SW 1271 (cell line): ENCODE results near the gene BLCAP.
A peak's percentile ranks its signal among the peaks of the same experiment; 100 is the strongest.

Experiments used
- DNase-seq, 2 experiments: peaks; one replicate each; lab custom pipeline; 2025; lab: John Stamatoyannopoulos, UW

The BLCAP gene

DNA sequence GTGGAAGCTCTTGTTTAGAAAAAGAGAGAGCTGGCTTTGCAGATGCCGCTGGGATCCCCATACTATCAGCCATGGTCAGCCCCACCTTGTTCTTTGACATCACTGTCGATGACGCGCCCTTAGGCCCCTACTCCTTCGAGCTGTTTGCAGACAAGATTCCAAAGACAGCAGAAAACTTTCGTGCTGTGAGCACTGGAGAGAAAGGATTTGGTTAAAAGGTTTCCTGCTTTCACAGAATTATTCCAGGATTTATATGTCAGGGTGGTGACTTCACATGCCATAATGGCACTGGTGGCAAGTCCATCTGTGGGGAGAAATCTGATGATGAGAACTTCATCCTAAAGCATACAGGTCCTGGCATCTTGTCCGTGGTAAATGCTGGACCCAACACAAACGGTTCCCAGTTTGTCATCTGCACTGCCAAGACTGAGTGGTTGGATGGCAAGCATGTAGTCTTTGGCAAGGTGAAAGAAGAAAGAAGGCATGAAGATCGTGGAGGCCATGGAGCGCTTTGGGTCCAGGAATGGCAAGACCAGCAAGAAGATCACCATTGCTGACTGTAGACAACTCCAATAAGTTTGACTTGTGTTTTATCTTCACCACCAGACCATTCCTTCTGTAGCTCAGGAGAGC lies 2.4 kb upstream of the BLCAP start:
- no peak for DNase-seq

DNA sequence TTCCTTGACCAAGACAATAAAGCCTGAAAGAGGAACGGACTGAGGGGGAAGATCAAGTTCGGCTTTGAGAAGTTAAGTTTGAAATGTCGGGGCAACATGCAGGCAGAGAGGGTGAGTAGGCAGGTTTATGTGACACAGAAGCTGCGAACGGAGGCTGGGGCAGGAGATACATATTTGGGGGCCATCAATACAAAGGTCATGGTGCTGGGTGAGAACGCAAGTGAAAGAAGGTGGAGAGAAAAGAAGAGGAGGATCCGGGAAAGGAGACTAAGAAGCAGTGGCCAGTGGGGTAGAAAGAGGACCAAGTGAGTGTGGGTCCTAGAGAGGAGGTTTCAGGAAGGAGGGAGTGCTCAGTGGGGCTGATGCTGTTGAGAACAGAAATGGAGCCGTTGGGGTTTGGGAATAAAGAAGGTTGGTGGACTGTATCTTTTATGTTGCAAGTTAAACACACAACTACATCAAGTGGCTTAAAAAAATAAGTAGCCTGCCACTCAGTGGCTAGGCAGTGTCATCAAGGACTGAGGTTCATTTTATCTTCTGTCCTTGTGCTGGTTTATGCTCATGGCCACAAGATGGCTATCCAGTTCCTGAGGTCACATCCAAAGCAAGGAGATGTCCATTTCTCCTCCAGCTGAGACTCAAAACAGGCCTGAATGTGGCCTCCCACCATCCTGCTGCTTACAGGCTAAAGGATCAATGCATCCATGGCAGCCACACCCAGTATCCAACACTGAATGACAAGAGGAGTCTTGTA lies 1.7 kb upstream of the BLCAP start:
- no peak for DNase-seq

DNA sequence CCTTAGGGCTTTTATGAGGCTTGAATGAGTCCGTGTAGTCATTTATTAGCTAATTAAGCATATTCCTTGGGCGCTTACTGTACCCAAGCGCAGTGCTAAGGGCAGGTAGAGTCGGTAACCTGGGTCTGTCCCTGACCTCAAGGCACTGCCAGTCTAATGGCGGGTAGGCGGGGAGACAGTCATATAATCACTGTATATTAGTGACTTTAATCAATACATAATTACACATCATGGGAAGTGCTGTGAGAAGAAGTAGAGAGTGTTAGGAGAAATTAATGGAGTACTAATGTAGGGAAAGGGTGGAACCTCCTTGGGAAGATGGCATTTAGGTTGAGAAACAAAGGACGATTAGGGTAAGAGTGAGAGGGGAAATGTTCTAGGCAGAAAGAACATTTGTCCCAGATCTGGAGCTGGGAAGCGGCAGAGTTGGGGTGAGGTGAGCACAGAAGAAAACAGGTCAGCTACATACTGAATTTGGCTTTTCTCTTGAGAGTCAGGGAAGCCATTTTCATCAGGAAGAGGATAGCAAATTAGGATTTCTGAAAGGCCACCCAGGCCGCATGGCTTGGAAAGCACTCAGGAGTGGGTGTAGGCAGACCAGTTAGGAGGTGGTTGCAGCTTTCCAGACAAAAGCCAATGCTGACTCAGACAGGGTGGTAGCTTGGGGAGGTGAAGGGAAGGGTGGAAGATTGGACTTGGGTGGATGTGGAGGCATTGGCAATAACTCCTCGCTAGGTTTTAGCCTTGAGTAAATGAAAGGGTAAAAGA lies 954 bp upstream of the BLCAP start:
- DNase-seq: no peak

DNA sequence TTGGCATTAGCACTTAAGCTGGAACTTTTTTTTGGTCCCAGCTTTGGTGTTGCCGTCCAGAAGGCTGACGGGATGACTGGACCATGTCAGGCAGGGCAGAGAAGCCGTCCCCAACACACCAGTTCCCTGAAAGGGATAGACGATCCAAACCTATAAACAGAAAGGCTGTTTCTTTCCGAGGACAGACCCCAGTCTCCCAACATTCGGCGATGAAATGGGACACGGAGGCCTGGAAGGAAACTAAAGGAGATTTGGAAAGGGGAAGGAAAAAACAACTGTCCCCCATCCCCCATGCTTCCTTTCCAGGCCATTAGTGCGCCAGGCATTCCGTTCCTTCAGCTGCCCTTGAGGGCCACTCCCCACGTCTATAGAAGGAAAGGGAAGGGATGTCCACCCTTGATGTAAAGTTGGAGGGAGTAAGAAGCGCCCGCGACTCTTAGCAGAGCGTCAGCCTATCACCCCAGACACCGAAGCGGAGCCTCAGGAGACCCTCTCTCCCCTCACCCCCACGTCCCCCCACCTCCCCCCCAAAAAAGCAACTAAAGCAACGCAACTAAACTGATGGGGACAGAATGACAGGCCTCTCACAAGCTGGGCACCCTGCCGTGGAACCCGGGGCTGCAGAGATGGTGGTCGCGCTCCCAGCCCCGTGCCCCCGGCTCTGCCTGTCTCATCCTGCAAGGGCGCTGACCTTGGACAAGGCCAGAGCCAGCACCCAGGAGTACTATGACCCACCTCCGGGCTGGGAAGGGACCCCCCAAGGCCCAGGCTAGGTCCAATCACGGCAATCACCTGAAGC lies 638 bp downstream of the BLCAP start:
- DNase-seq: peak in 1 of 2 experiments; percentile 53

DNA sequence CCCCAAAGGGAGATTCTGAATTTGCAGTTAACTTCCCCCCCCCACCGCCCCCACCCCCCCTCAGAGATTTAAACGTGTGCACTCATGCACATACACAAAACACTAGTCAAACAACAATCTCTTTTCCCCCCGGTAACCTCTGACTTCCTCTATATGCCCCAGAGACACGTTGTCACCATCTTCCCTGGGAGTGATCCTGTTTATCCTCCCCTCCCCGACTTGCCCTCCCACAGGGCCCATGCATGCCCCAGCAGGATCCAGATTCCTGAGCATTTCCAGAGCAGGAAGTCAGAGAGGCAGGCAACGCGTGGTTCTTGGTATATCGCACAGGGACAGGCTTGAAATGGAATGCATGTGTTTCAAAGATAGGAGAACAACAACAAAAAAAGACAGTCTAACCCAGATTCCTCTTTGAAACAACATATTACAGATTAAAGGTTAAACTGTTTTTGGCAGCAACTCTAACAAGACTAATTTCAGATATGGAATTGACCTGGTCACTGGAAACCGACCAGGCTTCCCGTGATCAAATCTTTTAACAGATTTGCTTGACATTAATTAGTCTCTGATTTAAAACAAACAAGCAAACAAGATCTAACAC lies 1.3 kb downstream of the BLCAP start:
- DNase-seq: peak in 1 of 2 experiments; percentile 43

DNA sequence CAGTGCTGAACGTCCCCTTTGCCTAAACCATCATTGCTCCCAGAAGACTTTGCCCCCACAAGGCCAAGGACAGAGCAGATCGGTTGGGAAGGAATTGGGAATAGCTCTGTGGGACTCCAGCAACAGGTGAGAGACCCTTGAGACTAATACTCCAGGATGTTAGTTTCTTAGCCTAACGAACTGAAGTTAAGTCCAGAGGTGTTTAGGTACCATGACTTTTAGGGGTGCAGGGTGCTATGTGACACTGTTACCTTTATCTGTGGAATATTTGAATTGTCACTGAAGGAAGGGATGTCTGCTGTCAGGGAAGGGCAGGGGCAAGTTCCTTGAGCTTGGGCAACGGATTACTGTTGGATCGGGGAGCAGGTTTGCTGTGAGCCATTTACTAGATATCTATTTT lies 1.9 kb downstream of the BLCAP start:
- DNase-seq: no peak

DNA sequence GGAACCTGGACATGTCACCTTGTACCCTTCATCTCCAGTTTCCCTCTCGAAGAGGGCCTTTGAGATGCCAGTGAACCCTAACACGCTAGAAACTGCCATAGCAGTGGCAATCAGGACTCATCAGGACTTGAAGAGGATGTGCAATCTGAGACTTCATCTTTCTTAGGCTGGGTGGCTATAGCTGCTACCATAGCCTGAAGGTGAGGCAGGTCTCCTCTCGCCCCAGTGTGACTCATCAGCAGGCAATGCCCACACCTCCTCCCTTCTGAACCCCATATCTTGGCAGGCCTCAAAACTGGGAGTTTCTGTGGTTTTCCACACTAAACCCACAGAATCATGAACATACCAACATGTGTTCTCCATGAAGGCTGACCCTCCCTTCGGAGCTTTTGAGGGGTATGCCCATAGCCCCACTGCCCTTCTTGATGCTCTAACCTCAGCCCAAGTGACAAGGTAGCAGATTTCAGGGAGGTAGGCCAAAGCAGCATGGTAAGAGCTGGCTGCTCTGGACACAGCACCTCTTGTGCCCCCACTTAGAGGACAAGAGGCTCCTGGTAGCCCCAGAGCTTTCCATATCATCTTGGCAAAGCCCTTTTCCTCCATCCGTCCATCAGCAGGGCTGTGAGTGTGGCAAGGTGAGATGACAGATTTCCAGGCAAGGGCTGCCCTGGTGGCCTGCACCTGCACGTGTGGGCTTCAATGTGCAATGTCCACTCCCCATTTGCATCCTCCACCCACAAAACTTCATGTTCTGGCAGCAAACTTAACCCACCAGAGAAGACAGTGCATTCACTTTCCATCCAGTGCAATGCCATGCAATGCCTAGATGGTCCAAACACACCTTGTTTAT lies 2.6 kb downstream of the BLCAP start:
- DNase-seq: no peak

DNA sequence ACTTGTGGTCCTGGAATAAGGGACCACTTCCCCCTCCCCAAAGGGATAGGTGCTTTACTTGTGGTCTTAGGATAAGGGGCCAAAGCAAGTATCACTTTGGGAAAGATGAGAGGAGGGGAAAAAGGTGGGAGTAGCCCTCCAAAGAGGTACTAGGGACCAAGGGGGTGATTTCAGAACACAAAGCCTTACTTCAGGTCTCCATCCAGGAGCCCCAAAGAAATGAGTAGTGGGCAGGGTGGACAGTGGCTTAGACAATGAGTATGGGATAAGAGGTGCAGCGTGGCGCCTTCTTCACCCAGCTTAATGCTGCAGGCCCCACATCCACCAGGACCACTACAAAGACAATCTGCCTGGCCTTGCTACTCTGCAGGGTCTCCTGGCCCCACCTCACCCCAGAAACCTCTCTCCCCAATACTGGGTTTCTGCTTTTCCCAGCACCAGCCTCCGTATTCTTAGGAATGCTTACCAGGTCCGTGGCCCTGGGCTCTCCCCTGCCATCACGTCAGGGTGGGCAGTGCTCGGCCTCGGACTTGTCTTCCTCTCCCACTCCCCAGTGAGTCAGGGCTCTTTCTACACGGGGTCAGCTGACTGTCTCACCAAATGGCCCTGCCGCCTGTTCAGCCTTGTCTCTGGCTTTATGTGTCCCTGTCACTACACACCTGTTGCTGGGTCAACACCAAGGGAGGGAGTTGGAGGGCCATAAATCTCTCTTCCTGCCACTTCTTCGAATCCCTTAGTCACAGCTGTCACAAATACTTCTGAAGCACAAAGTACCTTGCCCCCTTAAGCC lies 3.6 kb downstream of the BLCAP start:
- no peak for DNase-seq

DNA sequence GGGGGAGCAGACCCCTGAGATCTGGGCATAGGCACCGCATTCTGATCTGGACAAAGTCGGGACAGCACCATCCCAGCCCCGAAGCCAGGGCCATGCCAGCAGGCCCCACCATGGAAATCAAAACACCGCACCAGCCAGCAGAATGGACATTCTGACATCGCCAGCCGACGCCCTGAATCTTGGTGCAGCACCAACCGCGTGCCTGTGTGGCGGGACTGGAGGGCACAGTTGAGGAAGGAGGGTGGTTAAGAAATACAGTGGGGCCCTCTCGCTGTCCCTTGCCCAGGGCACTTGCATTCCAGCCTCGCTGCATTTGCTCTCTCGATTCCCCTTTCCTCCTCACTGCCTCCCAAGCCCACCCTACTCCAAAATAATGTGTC lies 4.7 kb downstream of the BLCAP start:
- no peak for DNase-seq

DNA sequence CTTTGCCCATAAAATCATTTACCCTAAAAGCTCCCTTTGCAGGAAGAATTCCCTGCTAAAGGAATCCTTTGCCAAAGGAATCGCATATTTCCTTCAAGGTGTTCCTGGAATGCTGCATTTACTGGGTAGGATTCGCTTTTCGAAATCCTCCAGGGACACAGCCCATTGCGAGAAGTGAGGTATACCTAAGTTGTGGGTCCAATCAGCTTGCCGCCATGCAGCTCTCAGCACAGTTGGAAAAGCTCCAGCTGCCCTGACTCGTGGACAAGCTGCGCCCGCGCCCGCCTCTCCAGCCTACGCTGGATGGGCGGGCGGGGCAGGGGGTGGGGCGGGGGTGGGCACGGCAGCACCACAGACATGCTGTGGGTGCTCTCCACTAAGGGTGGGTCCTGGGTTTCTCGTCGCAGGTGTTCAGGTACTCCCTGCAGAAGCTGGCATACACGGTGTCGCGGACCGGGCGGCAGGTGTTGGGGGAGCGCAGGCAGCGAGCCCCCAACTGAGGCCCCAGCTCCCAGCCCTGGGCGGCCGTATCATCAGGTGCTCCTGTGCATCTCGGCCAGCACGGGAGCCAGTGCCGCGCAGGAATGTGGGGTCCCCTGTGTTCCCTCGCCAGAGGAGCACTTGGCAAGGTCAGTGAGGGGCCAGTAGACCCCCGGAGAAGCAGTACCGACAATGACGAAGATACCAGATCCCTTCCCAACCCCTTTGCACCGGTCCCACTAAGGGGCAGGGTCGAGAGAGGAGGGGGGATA lies 5.2 kb downstream of the BLCAP start:
- DNase-seq: no peak

DNA sequence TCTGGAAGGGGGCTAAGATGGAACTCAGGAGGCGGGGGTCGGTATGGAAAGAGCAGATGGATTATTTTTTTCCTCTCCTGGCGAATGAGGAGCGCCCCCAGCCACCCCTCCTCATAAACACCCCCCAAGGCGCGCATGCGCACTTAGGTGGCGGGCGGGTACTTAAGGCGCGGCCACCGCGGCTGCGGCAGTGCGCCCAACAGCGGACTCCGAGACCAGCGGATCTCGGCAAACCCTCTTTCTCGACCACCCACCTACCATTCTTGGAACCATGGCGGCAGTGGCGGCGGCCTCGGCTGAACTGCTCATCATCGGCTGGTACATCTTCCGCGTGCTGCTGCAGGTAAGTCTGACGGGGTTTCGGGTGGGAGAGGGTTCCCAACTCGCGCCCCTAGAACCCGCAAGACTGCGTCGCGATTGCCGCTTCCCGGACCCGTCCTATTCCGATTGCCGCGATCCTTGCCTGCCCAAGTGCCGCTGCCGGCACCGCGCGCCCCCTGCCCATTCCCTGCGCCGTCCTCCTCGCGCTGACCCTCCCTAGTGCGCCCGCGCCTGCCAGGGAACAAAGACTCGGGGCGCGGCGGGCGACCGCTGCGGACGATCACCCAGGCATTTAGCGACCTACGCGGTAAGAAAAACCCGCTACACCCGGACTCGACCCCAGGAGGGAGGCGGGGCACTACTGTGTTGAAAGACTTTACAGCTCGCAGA lies 6.5 kb downstream of the BLCAP start, which contains the start of gene NNAT:
Gene NNAT (plus strand): TSS at position 190 of the 711 bp plus-strand sequence. CDS start 82 bp downstream, at position 272.
- no peak for DNase-seq

DNA sequence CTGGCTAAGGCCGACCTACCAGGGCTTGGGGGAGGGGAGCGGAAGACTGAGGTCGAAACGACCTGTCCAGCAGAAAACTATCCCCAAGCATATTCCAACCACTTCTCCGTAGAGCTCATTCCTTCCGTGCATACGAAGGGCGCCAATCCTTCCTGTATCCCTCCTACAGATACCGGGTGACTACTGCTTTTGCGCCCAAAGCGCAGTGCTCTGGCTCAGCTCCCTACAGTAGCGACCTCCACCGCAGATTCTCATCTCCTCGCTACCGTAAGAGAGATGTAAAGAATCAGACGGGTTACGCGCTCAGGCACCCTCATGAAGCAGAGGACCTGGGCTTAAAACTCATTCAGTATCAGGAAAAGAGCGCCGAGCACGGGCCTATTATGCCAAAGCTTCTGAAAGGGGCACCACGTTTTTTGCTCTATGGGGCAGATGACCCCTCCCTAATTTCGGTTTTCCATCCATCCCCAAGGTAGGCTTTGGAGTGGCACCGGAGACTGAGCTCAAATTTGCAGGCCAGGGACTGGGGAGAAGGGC lies 7.2 kb downstream of the BLCAP start:
- no peak for DNase-seq

DNA sequence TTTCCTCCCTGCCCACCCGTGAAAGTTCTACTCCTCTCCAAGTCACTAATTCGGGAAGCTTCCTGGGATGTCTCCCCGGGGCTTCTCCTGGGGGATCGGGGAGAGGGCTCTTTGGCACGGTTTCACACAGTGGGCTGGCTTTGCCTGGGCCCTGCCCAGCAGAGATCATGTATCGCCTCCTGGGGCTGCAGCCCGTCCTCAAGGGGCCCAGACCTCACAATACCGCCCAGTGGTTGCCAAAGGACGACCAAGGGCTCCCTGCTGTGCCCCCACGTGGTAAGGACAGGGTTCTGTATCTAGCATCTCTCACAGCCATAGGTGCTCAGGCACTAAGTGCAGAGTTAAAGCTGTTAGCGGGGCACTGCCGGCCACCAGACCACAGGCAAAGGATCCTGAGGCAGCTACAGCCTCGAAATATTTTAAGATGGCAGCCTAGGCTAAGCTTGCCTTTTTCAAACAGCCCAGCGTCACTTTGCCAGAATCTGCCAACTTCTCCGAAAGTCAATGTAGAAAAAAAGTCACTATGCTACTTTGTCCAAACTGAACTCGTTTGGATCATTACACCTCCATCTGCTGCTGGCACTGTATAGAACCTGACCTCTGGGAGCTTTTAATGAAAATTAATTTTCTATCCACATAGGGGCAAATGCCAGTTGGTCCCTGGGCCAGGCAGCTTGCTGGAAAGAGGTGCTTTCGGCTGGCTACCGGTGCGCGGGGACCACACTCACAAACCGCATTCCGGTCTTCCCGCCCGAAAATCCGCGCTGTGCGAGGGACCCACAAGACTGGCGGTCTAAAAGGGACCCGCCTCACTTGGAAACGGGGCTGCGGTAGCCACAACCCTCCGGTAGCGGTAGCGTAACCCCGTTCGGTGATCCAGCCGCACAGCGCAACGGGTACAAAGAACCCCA lies 7.9 kb downstream of the BLCAP start:
- no peak for DNase-seq

DNA sequence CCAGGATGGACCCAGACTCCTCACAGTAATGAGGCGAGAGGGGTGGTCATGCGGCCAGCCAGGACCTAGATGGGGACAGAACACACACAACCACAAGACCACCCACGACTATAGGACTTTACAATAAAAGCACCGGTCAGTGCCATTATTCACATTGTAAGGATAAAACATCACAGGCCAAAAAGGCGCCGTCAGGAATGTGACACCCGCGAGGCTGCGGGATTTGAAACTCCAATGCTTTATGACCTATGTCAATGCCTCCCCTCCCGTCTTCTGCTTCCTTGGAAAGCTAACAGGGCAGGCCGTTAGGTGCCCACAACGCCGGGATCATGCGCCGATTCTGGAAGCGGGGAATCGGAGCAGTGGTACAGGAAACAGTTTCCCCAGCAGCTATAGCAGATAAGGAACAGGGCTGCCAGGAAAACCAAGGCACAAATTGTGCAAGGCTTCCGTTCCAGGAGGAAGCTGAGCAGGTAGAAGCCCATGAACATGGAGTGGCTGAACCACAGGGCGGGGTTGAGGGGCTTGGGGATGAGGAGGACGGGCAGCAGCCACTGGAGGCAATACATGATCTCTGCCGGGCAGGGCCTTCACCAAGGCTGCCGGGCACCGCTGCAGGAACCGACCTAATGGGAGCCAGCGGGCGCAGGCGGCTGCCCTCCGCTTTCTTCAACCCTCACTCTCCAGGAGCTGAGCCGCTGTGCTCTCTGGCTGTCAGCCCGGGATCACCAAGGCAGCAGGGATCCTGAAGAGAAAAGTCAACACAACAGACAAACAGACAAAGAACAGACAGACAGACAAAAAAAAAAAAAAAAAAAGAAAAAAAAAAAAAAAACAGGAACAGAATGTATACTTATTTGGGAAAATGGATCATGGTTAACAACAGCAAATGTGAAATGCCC lies 8.8 kb downstream of the BLCAP start:
- DNase-seq: no peak

DNA sequence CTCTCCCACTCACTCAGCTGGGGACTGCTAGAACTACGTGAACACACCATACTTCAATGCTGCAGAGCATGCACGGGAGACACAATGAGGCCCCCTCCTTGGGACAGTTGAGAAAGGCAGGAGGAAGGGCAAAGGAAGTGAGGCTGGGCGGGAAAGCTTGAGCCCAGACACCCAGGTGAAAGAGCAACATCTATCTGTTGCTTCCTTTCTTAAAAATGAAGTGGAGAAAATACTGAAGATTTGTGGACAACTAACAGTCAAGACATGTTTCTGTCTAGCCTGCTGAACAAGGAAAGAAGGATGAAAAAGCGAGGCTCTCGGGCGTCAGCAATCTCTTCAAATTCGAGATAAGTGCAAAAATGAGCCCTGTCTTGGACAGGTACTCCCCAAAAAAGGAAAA lies 9.6 kb downstream of the BLCAP start:
- no peak for DNase-seq
